HG03571 (cell line): ENCODE measurements around the gene CHORDC1.
"Not testable (repeated sequence)": the region's sequence is repeated elsewhere in the genome, so short reads cannot be mapped to it uniquely, and the experiment has no call there.

Source experiments
- ATAC-seq: cut with Tn5 transposase; IDR thresholded peaks from one replicate; pipeline ENCODE4 v1.9.1; 2021; ENCODE audit not compliant: unreplicated experiment

The CHORDC1 gene

DNA sequence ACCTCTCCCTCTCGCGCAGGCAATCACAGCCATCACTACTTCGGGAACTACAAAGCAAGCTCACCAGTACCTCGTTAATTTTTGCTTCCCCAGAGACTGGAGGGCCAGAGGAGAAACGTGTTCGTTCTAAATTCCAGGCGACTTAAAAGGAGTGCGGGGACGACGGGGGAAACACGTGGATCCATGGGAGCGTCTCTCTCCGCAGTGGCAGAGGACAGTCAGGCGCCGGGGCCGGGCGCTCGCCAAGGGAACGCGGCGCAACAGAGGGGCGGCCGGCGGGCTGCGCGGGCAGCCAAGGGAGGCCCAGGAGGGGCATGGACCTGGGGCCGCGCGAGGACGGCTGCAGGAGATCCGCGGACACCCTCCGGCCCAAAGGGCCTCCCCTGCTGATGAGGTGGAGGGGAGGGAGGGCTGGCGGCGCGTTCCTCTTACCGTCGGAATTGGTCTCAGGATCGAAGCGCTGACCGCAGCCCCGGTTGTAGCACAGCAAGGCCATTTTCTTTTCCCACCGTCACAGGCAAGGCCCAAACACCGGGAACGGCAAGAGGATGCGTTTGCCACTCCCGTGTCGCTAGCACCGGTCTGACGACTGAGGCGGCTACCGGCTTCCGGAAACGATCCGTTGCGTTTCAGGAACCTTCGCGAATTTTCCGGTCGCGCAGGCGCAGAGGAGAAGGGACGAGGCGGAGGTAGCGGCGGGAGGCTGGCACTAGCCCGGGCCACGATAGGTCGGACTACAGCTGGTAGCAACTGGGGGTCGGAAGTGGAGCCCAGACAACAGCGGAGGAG is at the start of gene CHORDC1:
Gene CHORDC1 (minus strand): TSS at position 591 of the 789 bp plus-strand sequence. CDS start 95 bp downstream, at position 496.
- ATAC-seq, result peak; percentile 91

DNA sequence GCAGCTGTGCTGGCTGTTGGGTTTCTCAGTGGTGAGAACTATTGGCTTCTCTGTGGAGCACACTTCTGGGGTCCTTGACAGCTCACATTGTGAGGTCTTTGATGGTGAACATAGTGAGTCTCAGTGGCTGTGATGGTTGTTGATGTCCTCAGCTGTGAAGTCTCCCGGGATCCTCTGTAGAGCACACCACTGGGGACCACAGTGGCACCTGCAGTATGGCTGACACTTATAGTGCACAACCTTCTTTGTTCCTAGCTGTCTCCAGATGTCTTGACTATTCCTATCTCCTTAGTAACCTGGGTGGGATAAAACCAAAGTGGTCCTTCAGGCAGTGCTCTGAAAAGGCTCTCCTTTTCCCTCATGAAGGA is 34.3 kb upstream of the CHORDC1 start:
- no peak for ATAC-seq

DNA sequence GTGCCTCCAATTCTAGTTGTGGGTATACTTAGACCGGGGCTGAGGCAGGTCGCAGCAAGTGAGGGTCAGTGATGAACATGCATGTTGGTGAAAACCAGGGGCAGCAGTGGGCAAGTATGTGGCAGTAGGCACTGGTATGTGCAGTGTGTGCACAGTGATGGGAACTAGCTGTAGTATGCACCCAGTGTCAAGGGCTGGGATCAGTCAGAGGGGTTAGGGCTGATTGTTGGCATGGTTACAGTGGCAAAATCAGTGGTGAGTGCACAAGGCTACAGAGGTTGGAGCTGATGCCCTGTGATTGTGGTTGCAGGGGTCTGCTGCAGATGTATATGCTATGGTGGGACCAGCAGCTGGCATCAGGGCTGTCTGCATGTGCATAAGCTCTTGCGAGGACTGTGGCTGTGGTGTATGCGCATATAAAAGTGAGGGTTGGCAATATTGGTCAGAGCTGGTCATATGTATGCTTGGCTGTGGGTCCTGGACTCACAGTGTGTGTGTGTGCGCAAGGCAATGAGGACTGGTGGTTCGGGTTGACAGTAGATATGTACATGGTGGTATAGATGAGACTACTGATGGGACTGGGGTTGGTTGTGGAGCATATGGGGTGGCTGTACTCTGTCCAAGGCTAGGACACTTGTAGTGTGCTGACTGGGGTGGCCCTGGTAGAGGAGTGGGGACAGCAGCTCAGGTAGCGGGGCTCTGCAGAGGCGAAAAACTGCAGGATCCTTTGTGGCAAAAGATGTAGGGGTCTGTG is 33.7 kb upstream of the CHORDC1 start:
- ATAC-seq, result no peak

DNA sequence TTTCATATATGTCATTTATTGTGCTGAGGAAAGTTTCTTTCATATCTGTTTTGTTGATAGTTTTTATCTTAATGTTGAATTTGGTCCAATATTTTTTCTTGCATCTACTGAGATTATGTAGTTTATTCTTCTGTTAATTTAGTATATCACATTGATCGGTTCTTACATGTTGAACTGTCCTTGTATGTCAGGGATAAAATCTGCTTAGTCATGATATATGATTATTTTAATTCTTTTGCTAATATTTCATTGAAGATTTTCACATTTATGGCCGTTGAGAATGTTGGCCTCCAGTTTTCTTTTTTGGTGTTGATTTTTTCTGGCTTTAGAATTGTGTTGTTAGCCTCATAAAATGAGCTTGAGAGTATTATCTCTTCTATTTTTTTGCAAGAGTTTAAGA is 31.2 kb upstream of the CHORDC1 start:
- no peak for ATAC-seq

DNA sequence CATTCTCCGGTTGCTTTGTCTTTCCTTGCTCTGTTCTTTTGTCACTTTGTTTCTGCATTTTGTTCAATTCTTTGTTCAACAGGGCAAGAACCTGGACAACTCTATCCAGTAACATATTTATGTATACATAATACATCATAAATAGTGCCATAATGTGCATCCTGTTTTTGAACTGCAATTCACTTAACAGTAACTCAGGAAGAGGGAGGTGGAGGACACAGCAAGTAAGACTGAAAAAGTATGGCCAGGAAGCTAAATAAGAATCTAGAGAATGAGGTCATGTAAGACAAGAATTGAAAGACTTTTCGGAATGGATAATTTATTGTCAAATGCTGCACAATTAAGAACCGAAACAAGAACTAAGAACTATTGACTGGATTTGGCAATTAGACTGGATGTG is 29.2 kb upstream of the CHORDC1 start:
- no peak for ATAC-seq

DNA sequence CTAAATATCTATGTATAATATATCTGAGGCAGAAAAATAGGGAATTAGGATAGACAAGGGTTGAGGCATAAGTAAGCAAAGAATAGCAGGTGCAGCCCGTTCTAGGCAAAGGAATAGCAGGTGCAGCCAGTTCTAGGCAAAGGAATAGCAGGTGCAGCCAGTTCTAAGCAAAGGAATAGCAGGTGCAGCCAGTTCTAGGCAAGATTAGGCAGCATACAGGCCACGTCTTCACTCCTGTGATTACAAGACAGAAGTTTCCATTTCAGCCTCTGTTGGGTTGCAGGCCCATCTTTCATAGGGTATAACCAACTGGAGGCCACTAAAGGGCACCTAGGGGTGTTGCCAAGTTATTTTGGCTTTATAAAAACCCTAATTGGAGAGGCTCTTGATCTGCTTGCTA is 28.8 kb upstream of the CHORDC1 start:
- no peak for ATAC-seq

DNA sequence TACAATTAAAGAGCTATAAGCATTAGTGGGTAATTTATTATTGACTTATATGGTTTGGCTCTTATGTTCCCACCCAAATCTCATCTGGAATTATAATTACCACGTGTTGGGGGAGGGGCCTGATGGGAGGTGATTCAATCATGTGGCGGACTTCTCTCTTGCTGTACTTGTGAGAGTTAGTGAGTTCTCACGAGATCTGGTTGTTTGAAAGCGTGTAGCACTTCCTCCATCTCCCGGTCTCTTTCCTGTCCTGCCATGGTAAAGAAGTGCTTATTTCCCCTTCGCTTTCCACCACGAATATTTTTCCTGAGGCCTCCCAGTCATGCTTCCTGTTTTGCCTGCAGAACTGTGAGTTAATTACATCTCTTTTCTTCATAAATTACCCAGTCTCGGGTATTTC is 28.1 kb upstream of the CHORDC1 start:
- no peak for ATAC-seq

DNA sequence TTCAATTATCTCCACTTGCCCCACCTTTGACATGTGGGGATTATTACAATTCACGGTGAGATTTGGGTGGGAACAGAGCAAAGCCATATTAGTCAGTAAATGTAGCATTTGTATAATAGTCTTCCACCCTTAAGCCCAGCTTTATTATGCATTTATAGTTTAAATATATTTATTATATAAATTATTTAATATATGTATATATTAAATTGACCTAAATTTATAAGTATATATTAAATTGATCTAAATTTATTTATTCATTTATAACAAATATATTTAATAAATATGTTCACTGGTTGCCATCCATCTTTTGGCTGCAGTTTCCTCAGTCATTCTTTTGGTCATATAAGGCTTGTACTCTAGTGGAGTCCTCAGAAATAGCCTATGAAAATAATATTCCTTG is 23.6 kb upstream of the CHORDC1 start:
- no peak for ATAC-seq

DNA sequence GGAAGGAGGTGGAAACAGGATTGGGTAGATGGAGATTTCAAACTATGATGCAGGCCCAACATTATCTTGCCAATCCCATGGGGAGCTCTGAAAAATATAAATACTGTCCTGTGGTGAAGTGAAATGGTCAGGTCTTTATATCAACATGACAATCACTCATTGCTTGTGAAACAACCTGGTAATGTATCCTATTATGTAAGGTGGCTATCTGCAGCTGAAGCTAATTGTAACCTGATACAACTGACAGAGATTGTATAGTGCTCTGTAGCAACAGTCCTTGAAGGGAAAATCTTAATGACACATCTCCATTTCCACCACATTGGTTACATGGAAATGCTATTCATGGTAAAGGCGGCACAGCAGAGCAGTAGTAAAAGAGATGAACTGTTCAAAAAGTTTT is 20.7 kb upstream of the CHORDC1 start:
- no peak for ATAC-seq

DNA sequence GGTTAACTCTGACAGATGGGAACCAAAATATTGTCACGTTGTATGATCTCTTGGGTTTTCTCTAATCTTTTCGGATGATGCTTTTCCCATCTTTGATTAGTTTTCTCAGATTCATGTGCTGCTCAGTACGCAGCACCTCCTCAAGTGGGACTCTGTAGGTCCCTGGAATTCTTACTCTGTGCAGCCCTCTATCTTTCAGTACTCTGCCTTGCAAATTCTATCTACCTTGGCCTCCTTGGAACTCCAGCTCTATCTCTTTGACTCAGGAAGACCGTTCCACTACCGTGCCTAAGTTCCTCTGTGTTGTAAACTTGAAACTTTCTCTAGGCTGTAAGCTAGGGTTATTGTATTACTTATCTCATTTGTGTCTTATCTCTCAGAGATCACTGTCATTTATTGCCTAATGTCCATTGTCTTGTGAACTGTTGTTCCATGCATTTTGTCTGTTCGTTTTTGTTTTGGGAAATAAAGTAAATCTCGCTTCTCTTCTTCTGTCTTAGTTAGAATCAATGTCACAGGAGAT is 20.1 kb upstream of the CHORDC1 start:
- no peak for ATAC-seq

DNA sequence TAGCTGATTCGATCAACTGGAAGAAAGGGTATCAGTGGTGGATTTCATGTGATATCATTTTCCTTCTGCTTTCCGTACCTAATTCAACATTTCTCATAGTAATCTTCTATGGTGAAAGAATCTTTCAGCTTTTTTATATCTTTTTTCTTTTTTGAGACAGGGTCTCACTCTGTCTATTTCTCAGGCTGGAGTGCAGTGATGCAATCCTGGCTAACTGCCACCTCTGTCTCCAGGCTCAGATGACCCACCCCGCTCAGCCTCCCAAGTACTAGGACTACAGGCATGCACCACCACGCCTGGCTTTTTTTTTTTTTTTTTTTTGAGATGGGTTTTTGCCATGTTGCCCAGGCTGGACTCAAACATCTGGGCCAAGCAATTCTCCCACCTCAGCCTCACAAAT is 18.6 kb upstream of the CHORDC1 start:
- ATAC-seq, result no peak

DNA sequence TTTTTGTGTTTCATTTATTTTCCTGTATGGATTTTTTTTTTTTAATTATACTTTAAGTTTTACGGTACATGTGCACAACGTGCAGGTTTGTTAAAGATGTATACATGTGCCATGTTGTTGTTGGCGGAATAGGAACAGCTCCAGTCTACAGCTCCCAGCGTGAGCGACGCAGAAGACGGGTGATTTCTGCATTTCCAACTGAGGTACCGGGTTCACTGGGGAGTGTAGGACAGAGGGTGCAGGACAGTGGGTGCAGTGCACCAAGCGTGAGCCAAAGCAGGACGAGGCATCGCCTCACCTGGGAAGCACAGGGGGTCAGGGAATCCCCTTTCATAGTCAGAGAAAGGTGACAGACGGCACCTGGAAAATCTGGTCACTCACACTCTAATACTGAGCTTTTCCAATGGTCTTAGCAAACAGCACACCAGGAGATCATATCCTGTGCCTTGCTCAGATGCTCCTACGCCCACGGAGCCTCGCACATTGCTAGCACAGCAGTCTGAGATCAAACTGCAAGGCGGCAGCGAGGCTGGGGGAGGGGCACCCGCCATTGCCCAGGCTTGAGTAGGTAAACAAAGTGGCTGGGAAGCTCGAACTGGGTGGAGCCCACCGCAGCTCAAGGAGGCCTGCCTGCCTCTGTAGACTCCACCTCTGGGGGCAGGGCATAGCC is 17.3 kb upstream of the CHORDC1 start:
- not testable (repeated sequence) for ATAC-seq

DNA sequence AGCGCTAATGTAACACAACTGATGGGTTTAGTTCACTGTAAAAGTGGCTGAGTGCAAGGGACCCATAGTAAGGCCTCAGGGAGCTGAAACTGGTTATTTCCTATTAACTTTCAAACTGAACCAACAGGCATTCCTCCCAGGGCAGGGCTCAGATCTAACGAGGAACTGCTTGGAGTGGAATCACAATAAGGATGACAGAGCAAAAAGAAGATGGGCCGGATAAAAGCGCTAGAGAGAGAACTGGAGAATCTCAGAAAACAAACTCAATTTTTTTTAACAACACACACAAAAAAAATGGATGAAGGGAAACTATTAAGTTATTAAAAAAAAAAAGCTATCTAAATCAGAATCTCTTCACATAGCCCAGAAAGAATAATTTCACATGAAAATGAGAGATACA is 14.2 kb upstream of the CHORDC1 start:
- no peak for ATAC-seq

DNA sequence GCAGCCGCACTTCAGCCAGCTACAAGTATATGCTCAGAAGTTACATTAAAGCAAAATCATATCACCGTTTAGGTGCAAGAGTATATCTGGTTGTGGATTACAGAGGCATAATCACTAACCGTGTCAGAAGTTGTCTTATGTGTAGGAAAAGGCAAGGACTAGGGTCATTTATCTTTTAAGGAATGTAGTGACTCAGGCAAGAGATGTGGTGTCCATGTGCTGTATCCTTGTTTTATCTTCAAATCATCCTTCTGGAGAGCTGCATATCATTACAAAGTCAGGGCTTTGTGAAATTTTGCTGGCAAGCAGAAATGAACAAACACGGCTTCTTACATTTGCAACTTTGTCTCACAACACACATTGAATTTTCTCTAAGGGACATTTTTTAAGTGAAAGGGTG is 12.7 kb upstream of the CHORDC1 start:
- no peak for ATAC-seq

DNA sequence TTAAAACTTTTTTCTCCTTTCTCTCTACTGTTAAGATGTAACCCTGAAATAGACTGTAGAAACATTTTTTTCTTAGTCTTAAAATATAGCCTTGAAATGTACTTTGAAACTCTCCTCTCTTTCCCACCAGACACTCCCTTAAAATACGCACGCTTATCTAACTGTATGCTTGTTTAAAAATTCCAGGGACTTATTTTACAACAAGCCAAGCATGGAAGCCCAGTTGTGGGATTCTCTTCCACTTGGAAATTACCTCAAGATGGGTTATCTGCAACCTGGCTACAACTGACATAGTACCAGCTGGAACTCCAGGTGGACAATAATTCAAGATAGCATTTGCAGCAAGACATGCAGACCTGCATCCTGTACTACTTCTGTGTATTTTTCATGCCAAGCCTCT is 12.1 kb upstream of the CHORDC1 start:
- ATAC-seq, result no peak

DNA sequence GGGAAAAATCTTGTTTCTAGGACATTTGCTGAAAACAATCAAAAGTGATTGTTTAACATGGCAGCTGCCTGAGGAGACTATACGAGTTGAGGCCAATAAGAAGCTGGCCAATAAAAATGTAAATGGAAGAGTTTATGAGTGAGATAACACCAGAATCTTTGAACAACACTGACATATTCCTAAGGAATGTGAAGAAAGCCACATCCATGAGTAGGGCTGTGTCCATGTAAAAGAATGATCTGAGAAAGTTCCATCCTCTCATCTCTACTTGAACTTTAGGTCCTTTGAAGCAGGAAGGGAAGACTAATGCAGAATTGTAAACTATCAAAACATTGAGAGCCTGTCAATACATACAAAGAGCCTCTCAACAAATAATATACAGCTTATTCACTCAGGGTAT is 6.9 kb upstream of the CHORDC1 start:
- ATAC-seq, result no peak

DNA sequence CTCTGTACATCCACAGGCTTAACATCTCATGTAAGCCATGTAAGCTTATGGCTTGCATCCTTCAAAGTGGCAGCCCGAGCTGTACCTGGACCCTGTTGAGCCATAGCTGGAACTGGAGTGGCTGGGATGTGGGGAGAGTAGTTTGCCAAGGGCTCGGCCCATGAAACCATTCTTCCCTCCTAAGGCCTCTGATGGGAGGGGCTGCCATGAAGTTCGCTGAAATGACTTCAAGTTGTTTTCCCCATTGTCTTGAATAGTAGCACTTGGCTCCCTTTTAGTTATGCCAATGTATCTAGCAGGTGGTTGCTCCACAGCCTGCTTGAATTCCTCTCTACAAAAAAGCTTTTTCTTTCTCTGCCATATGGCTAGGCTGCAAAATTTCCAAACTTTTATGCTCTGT is 5.2 kb upstream of the CHORDC1 start:
- ATAC-seq, result no peak

DNA sequence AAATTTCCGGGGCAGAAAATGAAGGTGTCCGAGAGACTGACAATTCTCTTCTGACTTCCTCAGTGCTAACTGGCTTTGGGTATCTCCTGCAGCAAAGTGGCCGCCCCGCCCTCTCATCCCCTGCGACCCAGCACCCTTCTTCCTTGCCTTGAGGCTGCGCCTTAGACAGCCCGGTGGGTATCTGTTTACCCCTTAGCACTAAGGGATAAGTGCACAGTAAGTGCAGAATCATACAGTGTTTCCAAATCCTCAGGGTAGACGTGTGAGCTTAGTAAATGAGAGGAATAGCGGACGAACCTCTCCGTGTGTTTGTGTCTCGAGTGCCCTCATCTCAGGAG is 368 bp upstream of the CHORDC1 start:
- ATAC-seq, result peak; percentile 48

DNA sequence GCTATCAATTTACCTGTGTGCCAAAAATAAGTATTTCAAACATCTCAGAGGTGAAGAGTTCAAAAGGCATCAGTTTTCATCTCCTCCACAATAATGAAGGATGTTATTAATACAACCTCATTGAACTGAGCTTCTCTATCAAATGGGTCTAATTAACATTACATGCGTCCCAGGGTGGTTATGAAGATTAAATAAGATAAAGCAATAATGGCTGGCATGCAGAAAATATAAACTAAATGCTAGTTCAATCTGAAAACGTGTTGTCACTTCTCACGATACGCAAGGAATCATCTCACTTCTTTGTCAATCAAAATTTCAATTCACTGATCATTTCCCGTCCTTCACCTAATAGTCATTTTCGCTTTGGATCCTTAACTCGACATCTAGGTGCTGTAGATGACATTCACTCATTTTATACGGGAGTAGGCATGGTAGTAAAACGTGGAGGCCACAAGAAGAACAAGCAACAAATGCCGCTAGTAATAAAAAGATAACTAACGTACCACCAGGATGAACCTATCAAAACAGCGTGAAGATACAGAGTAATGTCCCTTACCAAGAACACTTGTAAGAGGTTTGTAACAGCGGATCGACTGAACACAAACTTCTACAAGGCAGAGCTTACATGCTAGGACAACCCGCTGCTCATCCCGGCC is 918 bp downstream of the CHORDC1 start:
- no peak for ATAC-seq

DNA sequence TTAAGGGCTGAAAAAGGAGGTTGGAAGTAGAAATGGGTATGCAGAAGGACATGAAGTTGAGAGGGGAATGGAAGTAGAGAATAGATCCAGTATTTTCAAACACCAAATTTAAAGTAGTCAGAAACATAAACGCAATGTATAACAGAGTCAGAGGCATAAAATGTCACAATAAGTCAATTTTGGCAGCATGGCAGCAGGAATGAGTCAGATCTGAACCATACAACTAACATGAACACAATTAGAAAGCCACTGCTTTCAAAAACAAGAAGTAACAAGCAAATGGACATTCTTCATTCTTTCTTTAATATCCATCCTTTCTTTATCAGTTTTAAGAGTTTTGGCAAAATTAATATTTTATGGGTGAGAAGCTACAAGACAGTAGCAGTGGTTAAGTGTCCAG is 2.5 kb downstream of the CHORDC1 start:
- no peak for ATAC-seq

DNA sequence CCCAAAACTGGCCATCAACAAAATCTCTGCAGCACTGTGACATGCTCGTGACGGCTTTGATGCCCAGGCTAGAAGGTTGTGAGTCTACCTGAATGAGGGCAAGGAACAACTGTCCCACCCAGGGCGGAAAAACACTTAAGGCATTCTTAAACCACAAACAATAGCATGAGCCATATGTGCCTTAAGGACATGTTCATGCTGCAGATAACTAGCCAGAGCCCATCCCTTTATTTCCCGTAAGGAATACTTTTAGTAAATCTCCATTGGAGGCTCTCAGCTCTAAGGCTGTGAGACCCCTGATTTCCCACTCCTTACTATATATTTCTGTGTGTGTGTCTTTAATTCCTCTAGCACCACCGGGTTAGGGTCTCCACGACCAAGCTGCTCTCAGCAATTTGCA is 3.4 kb downstream of the CHORDC1 start:
- no peak for ATAC-seq
